Activated T-helper 1 cell treated with anti-CD3 and anti-CD28 coated beads, Interleukin-12 subunit alpha, Interleukin-12 subunit beta, Interleukin-2, Interleukin-4 antibody, amounts not matched to agents 30 ng/mL and 10 ng/mL and 1 ng/mL, durations not matched to agents 14 hours and 24 hours and 36 hours (primary cell): ENCODE results near the gene IRX4. TPM values are rescaled to one million over a fixed set of nuclear protein-coding genes. Genes with fewer than 3 reads are reported as not detected.
A peak's percentile ranks its signal among the peaks of the same experiment; 100 is the strongest.

Source experiments
- DNase-seq: peaks from one replicate; pipeline ENCODE4 v3.0.0; 2021; ENCODE audit warnings: low spot score
- H3K27ac Mint-ChIP-seq: one replicate; pipeline ENCODE4 v1.8.0; 2021; ENCODE audit warnings: mild to moderate bottlenecking, mixed read lengths
- H3K27me3 Mint-ChIP-seq: one replicate; pipeline ENCODE4 v1.8.0; 2022; ENCODE audit warnings: mild to moderate bottlenecking, moderate library complexity, mixed read lengths; ENCODE audit not compliant: insufficient read depth
- H3K36me3 Mint-ChIP-seq: one replicate; pipeline ENCODE4 v1.8.0; 2021; ENCODE audit warnings: low read depth, mixed read lengths
- H3K4me1 Mint-ChIP-seq: one replicate; pipeline ENCODE4 v1.8.0; 2021; ENCODE audit warnings: low read depth, mixed read lengths
- H3K4me3 Mint-ChIP-seq: one replicate; pipeline ENCODE4 v1.8.0; 2021; ENCODE audit warnings: mild to moderate bottlenecking, moderate library complexity, mixed read lengths
- H3K9me3 Mint-ChIP-seq: one replicate; pipeline ENCODE4 v1.8.0; 2021; ENCODE audit warnings: mixed read lengths
- intact Hi-C: fragments of 100-400 bp; cut with micrococcal nuclease; formaldehyde crosslinking; loops from one replicate; pipeline ENCODE4 v1.15.1; 2024
- total RNA-seq: library from RNA; stranded (reverse); gene quantifications from 2 replicates; pipeline ENCODE4 v1.2.3, GENCODE V29; 2022

The IRX4 gene
- total RNA-seq, 1 donor from 2014 or later = not detected

DNA sequence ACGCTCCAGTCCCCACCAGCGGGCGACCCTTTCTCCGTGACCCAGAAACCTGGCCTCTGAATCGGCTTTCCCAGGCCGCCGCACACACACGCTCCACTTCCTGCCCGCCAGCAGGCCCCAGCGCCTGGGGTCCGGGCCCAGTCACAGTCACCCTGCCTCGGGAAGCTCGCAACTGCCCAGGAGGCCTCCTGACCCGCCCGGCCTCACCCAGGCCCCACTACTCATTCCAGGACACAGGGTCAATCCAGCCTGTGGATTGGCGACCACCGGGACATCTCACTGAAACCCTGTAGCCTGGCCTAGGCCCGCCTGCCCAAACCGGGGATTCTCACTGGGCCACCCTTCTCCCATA lies 2.7 kb upstream of the IRX4 start:
- peaks cover 34% of the 10 kb centered on the region for H3K27me3 Mint-ChIP-seq
- H3K4me1 Mint-ChIP-seq = no peaks in the 10 kb centered on the region
- H3K4me3 Mint-ChIP-seq = no peak overlapping the region
- intact Hi-C loops = loop anchor here (5.0 kb wide), 1 partner anchor 1712 kb away; the partner anchor contains the start of gene IRX1
- DNase-seq = no peak
- H3K36me3 Mint-ChIP-seq = no peaks in the 10 kb centered on the region
- peak overlapping the region; percentile 55 for H3K27ac Mint-ChIP-seq
- no peaks in the 10 kb centered on the region for H3K9me3 Mint-ChIP-seq

DNA sequence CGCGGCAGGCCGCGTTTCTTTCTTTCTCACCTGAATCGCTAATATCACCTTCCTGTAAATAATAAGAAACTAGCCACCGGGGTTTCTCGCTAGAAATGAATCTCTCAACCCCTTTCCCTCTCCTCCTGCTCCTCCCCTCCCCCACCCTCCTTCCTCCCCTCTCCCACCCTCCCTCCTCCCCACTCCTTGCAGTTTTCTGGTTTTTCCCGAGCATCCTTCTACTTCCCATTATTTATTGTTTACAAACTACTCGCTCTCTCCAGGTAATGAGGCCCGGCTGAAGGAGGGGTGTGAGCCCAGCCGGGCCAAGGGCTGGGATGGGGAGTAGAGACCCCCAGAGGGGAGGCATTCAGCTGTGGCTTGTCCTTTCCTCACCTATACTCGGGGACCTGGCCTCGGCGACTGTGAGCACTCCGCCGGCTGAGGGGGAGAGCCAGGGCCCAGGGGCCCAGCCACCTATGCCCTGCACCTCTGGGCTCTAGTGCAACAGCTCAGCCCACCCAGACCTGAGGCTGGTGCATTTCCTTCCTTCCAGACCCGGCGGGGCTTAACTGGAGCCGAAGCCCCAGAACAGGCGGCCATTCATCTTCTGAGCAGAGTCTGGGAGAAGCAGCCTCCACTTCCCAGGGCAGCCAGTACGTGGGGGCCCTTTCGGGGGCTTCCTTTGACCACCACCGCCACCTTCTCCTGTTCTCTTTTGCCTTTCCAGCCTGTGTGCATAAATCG lies 2.1 kb upstream of the IRX4 start:
- Mint-ChIP-seq H3K36me3 (no peaks in the 10 kb centered on the region), H3K9me3 (no peaks in the 10 kb centered on the region), H3K4me1 (no peaks in the 10 kb centered on the region), H3K4me3 (no peak overlapping the region), H3K27me3 (peaks cover 39% of the 10 kb centered on the region), H3K27ac (peak overlapping the region; percentile 55)
- intact Hi-C loops = loop anchor here (1.0 to 5.0 kb wide), 2 partner anchors 9 to 1712 kb away; partner anchors contain the start of gene IRX1
- no peak for DNase-seq

DNA sequence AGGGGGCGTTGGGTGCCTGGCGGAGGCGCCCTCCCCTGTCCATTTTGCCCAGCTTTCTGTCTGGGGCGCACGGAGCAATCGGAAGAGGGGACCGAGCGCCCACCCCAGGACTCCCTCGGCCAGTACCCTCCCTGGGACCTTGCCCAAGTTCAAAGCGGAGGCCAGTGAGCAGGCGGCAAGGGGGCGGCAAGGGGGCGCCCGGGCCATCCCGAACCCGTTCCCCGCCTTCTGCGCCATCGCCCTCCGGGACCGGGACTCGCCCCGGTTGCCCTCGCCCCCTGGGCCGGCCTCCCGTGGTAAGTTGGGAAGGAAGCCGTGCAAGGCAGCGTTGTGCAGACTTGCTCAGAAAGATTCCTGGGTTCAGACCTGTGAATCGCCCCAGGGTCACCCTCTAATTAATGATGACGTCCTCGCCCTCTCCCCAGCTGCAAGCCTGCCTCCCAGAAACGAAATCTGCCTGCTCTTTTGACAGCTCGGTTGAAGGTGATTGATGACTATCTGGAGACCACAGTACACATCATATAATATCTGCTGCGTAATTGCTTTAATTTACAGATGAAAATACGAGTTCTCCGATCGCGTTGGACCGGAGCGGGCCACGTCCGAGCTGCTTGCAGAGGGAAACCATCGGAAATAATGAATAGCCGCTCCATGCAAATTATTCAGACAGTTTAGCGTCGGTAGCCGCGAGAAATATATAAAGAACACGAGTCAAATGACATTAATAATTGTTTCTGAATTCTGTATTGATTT lies 1.4 kb upstream of the IRX4 start:
- intact Hi-C loops = loop anchor here (1.0 kb wide), 1 partner anchor 8 kb away; no protein-coding TSS in a partner anchor
- Mint-ChIP-seq H3K9me3 (no peaks in the 10 kb centered on the region), H3K4me1 (no peaks in the 10 kb centered on the region), H3K27me3 (peaks cover 46% of the 10 kb centered on the region), H3K36me3 (no peaks in the 10 kb centered on the region), H3K4me3 (no peak overlapping the region), H3K27ac (peak overlapping the region; percentile 66)
- DNase-seq = no peak

DNA sequence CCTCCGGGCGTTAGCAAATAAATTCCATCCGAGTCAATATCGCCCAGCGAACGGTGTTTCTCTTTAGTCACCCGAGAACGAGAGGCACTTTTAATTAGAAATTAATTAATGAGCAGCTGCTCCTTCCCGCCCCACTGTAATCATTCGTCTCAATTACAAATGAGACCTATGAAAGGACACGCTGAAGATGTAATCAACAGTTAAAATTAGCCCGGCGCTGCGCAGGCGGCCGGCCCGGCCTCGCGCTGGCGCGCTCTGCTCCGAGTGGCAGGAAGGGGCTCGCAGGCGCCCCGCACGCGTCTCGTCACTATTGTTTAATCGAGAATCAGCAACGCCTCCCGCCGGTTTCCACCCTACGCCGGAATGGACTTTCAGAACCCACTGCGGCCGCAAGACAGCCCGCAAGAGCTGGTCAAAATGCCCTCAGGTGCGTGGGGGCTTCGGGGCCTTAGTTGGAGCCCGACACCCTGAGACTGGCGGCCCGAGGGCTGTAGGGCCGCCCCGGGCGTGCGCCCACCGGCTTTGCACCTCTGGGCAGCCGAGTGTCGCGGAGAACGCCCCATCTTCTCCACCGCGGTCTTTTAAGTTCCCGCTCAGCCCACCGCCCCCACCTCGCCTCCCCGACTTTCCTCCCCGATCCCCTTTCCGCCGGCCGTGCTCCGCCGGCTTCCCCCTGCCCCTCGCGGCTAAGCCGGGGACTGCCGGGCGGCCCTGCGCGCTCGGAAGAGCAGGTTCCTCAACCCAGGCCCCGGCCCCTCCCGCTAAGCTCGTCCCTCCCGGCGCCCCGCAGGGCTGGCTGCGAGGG lies 597 bp upstream of the IRX4 start:
- H3K4me1 Mint-ChIP-seq = no peaks in the 10 kb centered on the region
- H3K27me3 Mint-ChIP-seq = peaks cover 46% of the 10 kb centered on the region
- DNase-seq = no peak
- H3K27ac Mint-ChIP-seq = no peak overlapping the region
- intact Hi-C loops = no loop called here
- H3K4me3 Mint-ChIP-seq = no peak overlapping the region
- H3K9me3 Mint-ChIP-seq = no peaks in the 10 kb centered on the region
- no peaks in the 10 kb centered on the region for H3K36me3 Mint-ChIP-seq

DNA sequence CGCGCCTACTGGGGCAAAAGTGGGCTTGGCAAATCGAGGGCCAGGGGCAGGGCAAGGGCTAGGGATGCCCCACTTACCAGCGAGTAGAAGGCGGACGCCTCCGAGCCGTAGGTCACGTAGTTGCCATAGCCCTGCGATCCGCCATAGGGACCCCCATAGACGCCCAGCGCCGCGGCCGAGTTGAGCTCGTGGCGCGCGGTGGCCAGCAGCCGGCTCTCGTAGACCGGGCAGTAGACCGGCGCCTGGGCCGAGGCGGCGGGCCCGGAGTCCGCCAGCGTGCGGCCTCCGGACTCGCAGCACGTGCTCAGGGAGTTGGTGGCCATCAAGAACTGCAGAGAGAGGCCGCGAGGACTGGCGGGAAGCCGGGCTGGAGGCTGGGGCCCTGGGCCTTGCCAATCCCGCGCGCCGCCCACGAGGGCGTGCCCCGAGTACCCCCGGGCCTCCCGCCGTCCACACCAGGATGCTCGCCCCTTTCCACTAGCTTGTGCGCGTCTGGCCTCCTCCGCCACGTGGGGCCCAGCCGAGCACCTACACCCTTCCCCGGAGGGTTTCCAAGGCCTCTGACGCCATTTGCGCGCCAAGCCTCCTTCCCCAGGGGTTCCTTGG lies 891 bp downstream of the IRX4 start:
- H3K36me3 Mint-ChIP-seq = no peaks in the 10 kb centered on the region
- DNase-seq = no peak
- H3K9me3 Mint-ChIP-seq = no peaks in the 10 kb centered on the region
- H3K27ac Mint-ChIP-seq = no peak overlapping the region
- no peak overlapping the region for H3K4me3 Mint-ChIP-seq
- intact Hi-C loops = no loop called here
- H3K4me1 Mint-ChIP-seq = no peaks in the 10 kb centered on the region
- H3K27me3 Mint-ChIP-seq = peaks cover 55% of the 10 kb centered on the region

DNA sequence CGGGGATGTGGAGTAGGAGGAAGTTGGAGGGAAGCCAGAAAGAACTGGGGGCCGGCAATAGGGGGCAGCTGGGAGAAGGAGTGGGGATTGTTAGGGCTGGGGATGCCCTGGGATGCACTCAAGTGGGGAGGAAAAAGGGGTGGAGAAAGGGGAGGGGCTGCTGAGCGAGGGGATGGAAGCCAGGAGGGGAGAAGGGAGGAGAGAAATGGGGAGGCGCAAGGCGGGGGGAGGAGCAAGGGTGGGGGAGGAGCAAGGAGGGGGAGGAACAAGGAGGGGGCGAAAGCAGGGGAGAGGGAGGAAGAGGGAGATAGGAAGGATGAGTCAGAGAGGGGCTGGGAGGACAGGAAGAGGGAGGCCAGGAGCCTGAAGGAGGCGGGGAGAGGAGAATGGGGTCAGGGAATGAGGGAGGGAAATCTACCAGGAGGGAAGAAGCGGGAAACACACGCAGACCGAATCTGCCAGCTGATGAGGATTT lies 1.6 kb downstream of the IRX4 start:
- intact Hi-C loops = no loop called here
- no peak overlapping the region for H3K4me3 Mint-ChIP-seq
- DNase-seq = no peak
- H3K4me1 Mint-ChIP-seq = no peaks in the 10 kb centered on the region
- H3K27ac Mint-ChIP-seq = peak overlapping the region; percentile 58
- H3K9me3 Mint-ChIP-seq = no peaks in the 10 kb centered on the region
- peaks cover 56% of the 10 kb centered on the region for H3K27me3 Mint-ChIP-seq
- no peaks in the 10 kb centered on the region for H3K36me3 Mint-ChIP-seq

DNA sequence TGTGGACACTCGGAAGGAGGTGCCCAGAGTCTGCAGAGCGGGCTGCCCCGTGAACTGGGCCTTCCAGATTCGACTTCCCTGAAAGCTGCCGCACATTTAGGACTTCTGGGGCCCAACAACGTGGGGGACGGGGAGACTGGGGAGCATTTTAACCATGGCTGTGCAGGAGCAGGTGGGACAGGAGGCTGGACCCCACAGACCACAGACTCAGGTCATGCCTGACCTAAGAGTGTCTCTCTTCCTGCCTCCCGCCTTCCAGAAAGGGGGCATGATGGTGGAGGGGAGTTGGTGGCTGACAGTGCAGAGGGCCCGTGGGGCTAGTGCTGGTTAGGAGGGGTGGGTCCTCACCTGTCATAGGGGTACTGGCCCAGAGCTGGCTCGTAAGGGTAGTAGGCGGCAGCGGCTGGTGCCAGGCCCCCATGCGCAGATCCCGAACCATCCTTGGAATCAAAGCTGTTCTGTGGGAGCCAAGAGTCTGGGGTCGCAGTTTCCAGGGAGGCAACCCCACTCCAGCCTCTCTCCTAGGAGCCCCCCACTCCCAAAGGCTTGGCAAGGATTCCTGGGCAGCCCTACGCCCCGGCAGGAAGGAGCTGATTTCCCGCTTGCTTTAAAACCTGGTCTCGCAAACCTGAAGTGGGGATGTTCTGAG lies 2.2 kb downstream of the IRX4 start:
- Mint-ChIP-seq H3K4me1 (no peaks in the 10 kb centered on the region), H3K27ac (peak overlapping the region; percentile 58), H3K36me3 (no peaks in the 10 kb centered on the region), H3K4me3 (no peak overlapping the region), H3K27me3 (peaks cover 57% of the 10 kb centered on the region), H3K9me3 (no peaks in the 10 kb centered on the region)
- no peak for DNase-seq
- intact Hi-C loops = no loop called here

DNA sequence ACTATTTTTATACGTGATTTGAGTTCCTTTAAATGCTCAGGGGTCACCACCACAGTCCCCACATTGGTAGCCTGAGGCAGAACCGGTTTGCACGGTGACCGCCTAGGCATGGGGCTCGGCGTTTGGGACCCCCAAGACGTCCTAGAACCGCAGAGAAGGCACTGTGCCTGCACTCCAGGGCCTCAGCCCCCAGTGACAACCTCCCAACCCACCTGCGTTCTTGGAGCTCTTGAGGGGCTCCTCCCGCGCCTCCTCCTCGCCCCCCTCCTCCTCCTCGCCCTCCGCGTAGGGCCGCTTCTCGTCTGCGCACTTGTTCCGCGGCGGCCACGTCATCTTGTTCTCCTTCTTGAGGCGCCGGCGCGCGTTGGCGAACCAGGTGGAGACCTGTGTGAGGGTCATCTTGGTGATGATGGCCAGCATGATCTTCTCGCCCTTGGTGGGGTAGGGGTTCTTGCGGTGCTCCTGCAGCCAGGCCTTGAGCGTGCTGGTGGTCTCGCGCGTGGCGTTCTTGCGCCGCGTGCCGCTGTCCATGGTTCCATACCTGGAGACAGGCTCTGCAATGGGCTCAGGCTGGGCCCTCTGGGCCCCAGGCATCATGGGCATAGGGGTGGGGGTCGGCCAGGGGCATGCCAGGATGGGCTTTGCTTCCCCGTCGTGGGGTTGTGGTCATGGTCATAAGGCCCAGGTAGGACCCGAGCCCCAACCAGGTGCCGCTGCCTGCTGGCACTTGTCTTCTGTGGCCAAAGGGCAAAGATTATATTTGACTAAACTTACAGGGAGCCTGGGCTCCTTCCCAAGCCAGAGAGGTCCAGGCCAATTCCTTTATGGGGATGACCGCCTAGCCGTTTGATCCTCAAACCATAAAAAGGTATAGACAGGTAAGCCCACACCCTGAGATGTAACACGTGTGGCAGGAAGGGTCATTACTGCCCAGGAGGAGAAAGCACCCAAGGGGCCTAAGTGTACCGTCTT lies 3.1 kb downstream of the IRX4 start:
- Mint-ChIP-seq H3K27me3 (peaks cover 56% of the 10 kb centered on the region), H3K4me1 (no peaks in the 10 kb centered on the region), H3K27ac (peak overlapping the region; percentile 53), H3K4me3 (no peak overlapping the region), H3K36me3 (no peaks in the 10 kb centered on the region), H3K9me3 (no peaks in the 10 kb centered on the region)
- no peak for DNase-seq
- intact Hi-C loops = loop anchor here (5.0 kb wide), 2 partner anchors 117 to 873 kb away; partner anchors contain the start of gene IRX2

DNA sequence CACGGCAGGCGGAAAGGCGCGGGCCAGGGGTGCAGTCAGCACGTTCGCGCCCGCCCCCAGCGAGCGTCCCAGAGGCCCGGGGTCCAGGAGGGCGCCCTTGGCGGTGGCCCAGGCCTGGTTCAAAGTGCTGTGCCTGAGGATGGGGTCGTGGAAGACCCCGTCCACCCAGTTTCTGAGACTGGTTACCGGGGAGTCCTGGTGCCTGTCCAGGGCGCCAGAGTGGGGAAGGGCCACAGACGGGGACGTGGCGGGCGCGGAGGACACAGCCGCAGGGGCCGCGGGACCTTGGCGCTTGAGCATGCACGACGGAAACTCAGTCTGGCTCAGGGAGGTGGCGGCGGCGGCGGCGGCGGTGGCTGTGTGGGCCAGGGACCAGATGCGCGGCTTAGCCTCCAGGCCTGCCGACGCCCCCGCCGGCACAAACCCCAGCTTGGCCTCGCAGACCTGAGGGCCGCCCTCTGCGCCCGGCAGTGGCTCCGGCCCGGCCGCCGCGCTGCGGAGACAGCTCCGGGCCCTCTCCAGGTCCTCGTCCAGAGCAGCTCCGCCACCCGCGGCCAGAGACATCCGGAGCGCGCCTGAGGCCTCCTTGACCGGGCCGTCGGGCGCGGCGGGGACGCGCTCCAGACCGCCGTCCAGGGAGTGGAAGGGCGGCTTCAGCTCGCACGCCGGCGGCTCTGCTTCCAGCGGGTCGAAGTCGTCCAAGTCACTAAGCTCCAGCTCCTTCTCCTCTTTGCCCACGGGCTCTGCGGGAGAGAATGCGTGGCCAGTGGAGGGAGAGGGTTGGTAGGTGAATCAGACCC lies 4.5 kb downstream of the IRX4 start:
- H3K4me1 Mint-ChIP-seq = no peaks in the 10 kb centered on the region
- peaks cover 60% of the 10 kb centered on the region for H3K27me3 Mint-ChIP-seq
- no peak overlapping the region for H3K4me3 Mint-ChIP-seq
- no peak for DNase-seq
- no peaks in the 10 kb centered on the region for H3K36me3 Mint-ChIP-seq
- intact Hi-C loops = loop anchor here (5.0 kb wide), 2 partner anchors 116 to 874 kb away; partner anchors contain the start of gene IRX2
- no peak overlapping the region for H3K27ac Mint-ChIP-seq
- no peaks in the 10 kb centered on the region for H3K9me3 Mint-ChIP-seq

DNA sequence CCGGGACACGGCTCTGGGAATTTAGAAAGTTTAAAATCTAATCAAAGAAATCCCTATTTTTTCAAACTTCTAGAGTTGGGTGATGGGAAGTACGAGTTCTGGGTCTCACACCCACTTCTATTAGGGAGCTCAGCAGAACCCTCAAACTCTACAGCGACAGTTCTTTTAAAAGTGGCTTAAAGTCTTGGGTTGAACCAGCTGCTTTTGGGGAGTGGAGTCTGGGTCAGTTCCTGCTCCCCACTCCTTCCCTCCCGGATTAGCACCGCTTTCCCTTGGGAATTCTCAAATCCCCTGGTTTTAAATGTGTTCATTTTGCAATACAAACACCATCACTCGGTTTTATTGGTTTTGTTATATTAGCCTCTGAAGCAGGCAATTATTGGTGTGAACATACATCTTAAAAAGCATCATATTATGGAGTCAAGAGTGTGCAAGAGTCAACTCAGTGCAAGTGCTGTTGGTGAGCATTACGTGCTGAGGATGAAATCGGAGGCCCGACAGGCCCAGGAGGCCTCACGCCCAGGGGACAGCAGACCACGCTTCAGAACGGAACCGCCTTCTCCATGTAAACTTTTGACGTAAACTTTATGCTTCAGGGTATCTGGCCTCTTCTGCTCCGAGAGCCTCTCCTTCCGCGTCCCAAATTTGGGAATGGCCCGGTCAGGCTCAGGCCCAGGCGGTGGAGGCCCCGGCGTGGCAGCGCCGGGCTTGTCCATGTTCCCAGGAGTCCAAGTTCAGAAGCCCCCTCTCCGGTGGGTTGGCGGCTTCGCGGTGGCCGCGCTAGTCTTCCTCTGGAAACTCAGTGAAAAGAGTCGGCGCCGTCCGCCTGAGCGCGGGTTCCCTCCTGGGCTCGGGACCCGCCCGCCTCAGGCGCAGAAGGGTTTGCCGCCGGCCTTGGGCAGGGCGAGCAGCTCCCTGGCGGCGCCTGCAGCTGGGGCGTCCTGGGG lies 5.3 kb downstream of the IRX4 start:
- intact Hi-C loops = loop anchor here (5.0 kb wide), 2 partner anchors 115 to 875 kb away; partner anchors contain the start of gene IRX2
- H3K27ac Mint-ChIP-seq = no peak overlapping the region
- H3K4me1 Mint-ChIP-seq = no peaks in the 10 kb centered on the region
- peaks cover 65% of the 10 kb centered on the region for H3K27me3 Mint-ChIP-seq
- no peaks in the 10 kb centered on the region for H3K9me3 Mint-ChIP-seq
- H3K36me3 Mint-ChIP-seq = no peaks in the 10 kb centered on the region
- no peak overlapping the region for H3K4me3 Mint-ChIP-seq
- DNase-seq = no peak
